ENCODE data around the gene NIPAL4.
A peak's percentile ranks its signal among the peaks of the same experiment; 100 is the strongest.

The NIPAL4 gene

GRCh38 chr5:157463621-157464518 lies 3.9 kb downstream of the NIPAL4 start:
- no peaks in the 10 kb centered on the region for H3K79me2 ChIP-seq (ENCODE audit: insufficient read depth, low read length)
- no peak overlapping the region for H3K27ac ChIP-seq (ENCODE audit: low read length)
- no peaks in the 10 kb centered on the region for H3K9me3 ChIP-seq (ENCODE audit: insufficient read depth, low read length, severe bottlenecking)
- TF ChIP-seq EZH2 (IDR thresholded peaks at IDR 0.05; ENCODE audit: borderline replicate concordance, low read depth, low read length, severe bottlenecking) = no peak
- no peak for TF ChIP-seq CTCF (IDR thresholded peaks at IDR 0.05; ENCODE audit: borderline replicate concordance, extremely low read depth, low read length, poor library complexity, severe bottlenecking)
- no peaks in the 10 kb centered on the region for H3K27me3 ChIP-seq (ENCODE audit: insufficient read depth, low read length, poor library complexity)
- no peaks in the 10 kb centered on the region for H3K36me3 ChIP-seq (ENCODE audit: insufficient read depth, low read length)
- no peaks in the 10 kb centered on the region for H4K20me1 ChIP-seq (ENCODE audit: insufficient read depth, low read length)
- no peak overlapping the region for H3K9ac ChIP-seq (ENCODE audit: low read depth, low read length)
- ATAC-seq (ENCODE audit: insufficient read depth, low read depth) (no peak), DNase-seq (no peak)
- H3K4me2 ChIP-seq (ENCODE audit: insufficient read depth, low read length) = no peak overlapping the region
- no peaks in the 10 kb centered on the region for H3K4me1 ChIP-seq (ENCODE audit: insufficient read depth, low read length)
- H2AFZ ChIP-seq (ENCODE audit: low read depth, low read length) = no peak overlapping the region
- no peak overlapping the region for H3K4me3 ChIP-seq (ENCODE audit: low read depth in 1 of 2, low read length in 2 of 2)

GRCh38 chr5:157464519-157465171 lies 4.6 kb downstream of the NIPAL4 start:
- H3K4me1 ChIP-seq (ENCODE audit: insufficient read depth, low read length) = no peaks in the 10 kb centered on the region
- H3K4me2 ChIP-seq (ENCODE audit: insufficient read depth, low read length) = no peak overlapping the region
- no peak overlapping the region for H3K27ac ChIP-seq (ENCODE audit: low read length)
- no peaks in the 10 kb centered on the region for H3K79me2 ChIP-seq (ENCODE audit: insufficient read depth, low read length)
- no peaks in the 10 kb centered on the region for H3K27me3 ChIP-seq (ENCODE audit: insufficient read depth, low read length, poor library complexity)
- ATAC-seq (ENCODE audit: insufficient read depth, low read depth) (peak; percentile 77), DNase-seq (peak; percentile 35)
- H3K9ac ChIP-seq (ENCODE audit: low read depth, low read length) = no peak overlapping the region
- no peaks in the 10 kb centered on the region for H3K9me3 ChIP-seq (ENCODE audit: insufficient read depth, low read length, severe bottlenecking)
- TF ChIP-seq CTCF (IDR thresholded peaks at IDR 0.05; ENCODE audit: borderline replicate concordance, extremely low read depth, low read length, poor library complexity, severe bottlenecking) (no peak), EZH2 (IDR thresholded peaks at IDR 0.05; ENCODE audit: borderline replicate concordance, low read depth, low read length, severe bottlenecking) (no peak)
- no peak overlapping the region for H3K4me3 ChIP-seq (ENCODE audit: low read depth in 1 of 2, low read length in 2 of 2)
- no peaks in the 10 kb centered on the region for H4K20me1 ChIP-seq (ENCODE audit: insufficient read depth, low read length)
- no peak overlapping the region for H2AFZ ChIP-seq (ENCODE audit: low read depth, low read length)
- no peaks in the 10 kb centered on the region for H3K36me3 ChIP-seq (ENCODE audit: insufficient read depth, low read length)

- no peak overlapping the region for H2AFZ ChIP-seq (ENCODE audit: low read depth, low read length)
- no peak for ATAC-seq (ENCODE audit: insufficient read depth, low read depth)
These were observed 8.4 kb downstream of the NIPAL4 start for GRCh38 chr5:157468293-157468965.

More at GRCh38 chr5:157468293-157468965, 8.4 kb downstream of the NIPAL4 start:
- Histone ChIP-seq H3K9me3 (ENCODE audit: insufficient read depth, low read length, severe bottlenecking) (no peaks in the 10 kb centered on the region), H3K4me3 (ENCODE audit: low read depth in 1 of 2, low read length in 2 of 2) (no peak overlapping the region), H3K4me2 (ENCODE audit: insufficient read depth, low read length) (no peak overlapping the region), H3K36me3 (ENCODE audit: insufficient read depth, low read length) (no peaks in the 10 kb centered on the region), H3K27ac (ENCODE audit: low read length) (no peak overlapping the region), H3K9ac (ENCODE audit: low read depth, low read length) (no peak overlapping the region), H4K20me1 (ENCODE audit: insufficient read depth, low read length) (no peaks in the 10 kb centered on the region), H3K4me1 (ENCODE audit: insufficient read depth, low read length) (no peaks in the 10 kb centered on the region), H3K79me2 (ENCODE audit: insufficient read depth, low read length) (no peaks in the 10 kb centered on the region), H3K27me3 (ENCODE audit: insufficient read depth, low read length, poor library complexity) (no peaks in the 10 kb centered on the region)
- TF ChIP-seq CTCF (IDR thresholded peaks at IDR 0.05; ENCODE audit: borderline replicate concordance, extremely low read depth, low read length, poor library complexity, severe bottlenecking) (no peak), EZH2 (IDR thresholded peaks at IDR 0.05; ENCODE audit: borderline replicate concordance, low read depth, low read length, severe bottlenecking) (no peak)
- no peak for DNase-seq

Data from DND-41 (cell line).